HCT116 (cell line): ENCODE data around the gene ALDH3A2. TPM values are rescaled to one million over a fixed set of nuclear protein-coding genes. Genes with fewer than 3 reads are reported as not detected.

Experiments used
- ATAC-seq: fragments of 200-7000 bp; cut with Tn5 transposase; 2 replicates; pipeline ENCODE4 v1.9.1; 2020; ENCODE audit warnings: mild to moderate bottlenecking, moderate library complexity
- BruUV-seq: library from RNA; stranded (reverse); fragments of 400-500 nt; replicated peaks from 2 replicates; lab custom pipeline; 2021; lab: Mats Ljungman, UMichigan
- CTCF ChIA-PET: fragments of 300-600 bp; sonication (Branson Sonifier 250); formaldehyde crosslinking; loops from one replicate; lab custom pipeline; 2021; ENCODE audit warnings: antibody characterized with exemption; lab: Charles Lee
- POLR2A ChIA-PET: fragments of 300-600, 350-600 bp; sonication (Branson Sonifier 250); formaldehyde crosslinking; loops from one replicate; lab custom pipeline; 2021; ENCODE audit warnings: antibody characterized with exemption; lab: Charles Lee
- RAD21 ChIA-PET, 2 experiments: fragments of 300-600 bp; sonication (Branson Sonifier 250); formaldehyde crosslinking; loops; one replicate each; lab custom pipeline; 2023; ENCODE audit warnings: low total read pairs in 2 of 2; ENCODE audit not compliant: uncharacterized antibody in 2 of 2, unreplicated experiment in 2 of 2, low non-redundant PET in 1 of 2; lab: Charles Lee
- DNase-seq: peaks from one replicate; pipeline ENCODE4 v3.0.0-alpha.2; 2010; ENCODE audit warnings: low read depth, low spot score
- H2AFZ ChIP-seq: fragments of 200-600 bp; shearing (Covaris generic), sonication (generic); 2 replicates; pipeline ENCODE4 v1.6.1; 2017; ENCODE audit warnings: low read depth, mixed run types, mixed read lengths, antibody characterized with exemption, low read length; ENCODE audit not compliant: poor library complexity, severe bottlenecking
- H3K27ac ChIP-seq: 2 replicates; pipeline ENCODE4 v1.5.1; 2012; ENCODE audit warnings: low read depth, low read length
- H3K27me3 ChIP-seq: fragments of 200-600 bp; sonication (generic); 2 replicates; pipeline ENCODE4 v1.6.1; 2016; ENCODE audit warnings: mixed run types, low read length, mixed read lengths; ENCODE audit not compliant: insufficient read depth
- H3K36me3 ChIP-seq, 2 experiments: fragments of 200-500 bp in 1 of 2; fragments of 200-600 bp in 1 of 2; sonication (Bioruptor generic) in 1 of 2; sonication (generic) in 1 of 2; 2 replicates each; pipeline versions ENCODE4 v1.5.1 to v1.6.1; 2014 to 2016; ENCODE audit warnings: low read length in 2 of 2, inconsistent platforms in 1 of 2, mixed read lengths in 1 of 2, mixed run types in 1 of 2; ENCODE audit not compliant: insufficient read depth in 2 of 2, control insufficient read depth in 1 of 2
- H3K4me1 ChIP-seq, 2 experiments: fragments of 200-600 bp in 1 of 2; sonication (generic) in 1 of 2; 2 replicates each; pipeline versions ENCODE4 v1.5.1 to v1.6.1; 2012 to 2017; ENCODE audit warnings: low read length in 2 of 2, inconsistent platforms in 1 of 2, mild to moderate bottlenecking in 1 of 2, mixed read lengths in 1 of 2, mixed run types in 1 of 2, moderate library complexity in 1 of 2; ENCODE audit not compliant: insufficient read depth in 2 of 2, control insufficient read depth in 1 of 2
- H3K4me2 ChIP-seq: fragments of 200-600 bp; sonication (generic); 2 replicates; pipeline ENCODE4 v1.6.1; 2017; ENCODE audit warnings: mixed run types, low read length, mixed read lengths
- H3K4me3 ChIP-seq, 2 experiments: fragments of 200-600 bp in 1 of 2; sonication (generic) in 1 of 2; replicated peaks in 1 of 2; 2 replicates each; pipeline ENCODE4 v1.5.1; 2011 to 2016; ENCODE audit warnings: low read length in 2 of 2, control low read depth in 1 of 2, low read depth in 1 of 2, mild to moderate bottlenecking in 1 of 2, mixed read lengths in 1 of 2, mixed run types in 1 of 2
- H3K79me2 ChIP-seq: fragments of 200-600 bp; sonication (generic); 2 replicates; pipeline ENCODE4 v1.6.1; 2017; ENCODE audit warnings: mild to moderate bottlenecking, mixed run types, low read length, moderate library complexity, mixed read lengths; ENCODE audit not compliant: insufficient read depth
- H3K9ac ChIP-seq: fragments of 200-600 bp; sonication (generic); 2 replicates; pipeline ENCODE4 v1.6.1; 2016; ENCODE audit warnings: low read length, mixed read lengths
- H3K9me2 ChIP-seq: fragments of 200-600 bp; sonication (generic), shearing (Covaris generic); 2 replicates; pipeline ENCODE4 v1.6.1; 2017; ENCODE audit warnings: mixed run types, mild to moderate bottlenecking, moderate library complexity; ENCODE audit not compliant: insufficient read depth
- H3K9me3 ChIP-seq, 2 experiments: fragments of 200-500 bp in 1 of 2; fragments of 200-600 bp in 1 of 2; sonication (Bioruptor generic) in 1 of 2; sonication (generic) in 1 of 2; 2 replicates each; pipeline ENCODE4 v1.6.1; 2014 to 2017; ENCODE audit warnings: low read length in 2 of 2, mixed read lengths in 2 of 2, inconsistent platforms in 1 of 2, low read depth in 1 of 2, mild to moderate bottlenecking in 1 of 2, mixed run types in 1 of 2, moderate library complexity in 1 of 2; ENCODE audit not compliant: control insufficient read depth in 1 of 2, insufficient read depth in 1 of 2
- H4K20me1 ChIP-seq: fragments of 200-600 bp; sonication (generic), shearing (Covaris generic); 2 replicates; pipeline ENCODE4 v1.6.1; 2017; ENCODE audit warnings: mixed run types, mild to moderate bottlenecking, moderate library complexity; ENCODE audit not compliant: insufficient read depth
- CEBPB ChIP-seq: IDR thresholded peaks from 2 replicates; pipeline ENCODE4 v1.6.1; 2012; ENCODE audit warnings: low read depth
- RAD21 ChIP-seq: IDR thresholded peaks from 2 replicates; pipeline ENCODE4 v1.6.1; 2012; ENCODE audit warnings: low read depth, mild to moderate bottlenecking
- SRF ChIP-seq: IDR thresholded peaks from 2 replicates; pipeline ENCODE4 v1.6.1; 2012; ENCODE audit warnings: low read depth
- TCF7L2 ChIP-seq: IDR thresholded peaks from 2 replicates; pipeline ENCODE4 v1.7.0; 2011; ENCODE audit warnings: borderline replicate concordance, inconsistent platforms; ENCODE audit not compliant: insufficient read depth, insufficient read length; ENCODE audit errors: extremely low read depth
- ZFX ChIP-seq: fragments of 450-650 bp; IDR thresholded peaks from 2 replicates; pipeline ENCODE4 v1.6.1; 2017
- intact Hi-C: fragments of 100-400 bp; cut with micrococcal nuclease; formaldehyde crosslinking; loops from 2 replicates; pipeline ENCODE4 v1.10.0; 2022
- total RNA-seq: library from RNA; stranded (reverse); gene quantifications from one replicate; pipeline ENCODE4 v1.2.1, GENCODE V29; 2021; ENCODE audit not compliant: unreplicated experiment
- TF ChIP-seq, protein P1 (sequence below), 3 experiments: fragments of 200-600 bp in 1 of 3; sonication (generic) in 1 of 3; IDR thresholded peaks in 2 of 3; conservative IDR thresholded peaks in 1 of 3; 2 replicates each; pipeline ENCODE4 v1.5.1; 2012 to 2017; ENCODE audit warnings: low read depth in 2 of 3, low read length in 2 of 3, antibody characterized with exemption in 1 of 3, borderline replicate concordance in 1 of 3, control low read depth in 1 of 3, mild to moderate bottlenecking in 1 of 3, mixed read lengths in 1 of 3, mixed run types in 1 of 3, moderate library complexity in 1 of 3; ENCODE audit not compliant: insufficient read depth in 1 of 3
- TF ChIP-seq, protein P2 (sequence below): IDR thresholded peaks from 2 replicates; pipeline ENCODE4 v1.6.1; 2011; ENCODE audit warnings: mild to moderate bottlenecking, low read length, moderate library complexity; ENCODE audit not compliant: insufficient replicate concordance; ENCODE audit errors: extremely low read depth

Gene ALDH3A2
- total RNA-seq, 1 experiment from 2014 or later = 86.8 TPM

GRCh38 chr17:19714542-19715411, 66.2 kb downstream of the ALDH3A2 start:
- intact Hi-C loops = no loop called here

More at GRCh38 chr17:19714542-19715411, 66.2 kb downstream of the ALDH3A2 start:
- Histone ChIP-seq H3K36me3 (no peaks in the 10 kb centered on the region), H3K9me2 (no peaks in the 10 kb centered on the region), H3K9ac (no peak overlapping the region), H4K20me1 (no peaks in the 10 kb centered on the region), H3K9me3 (no peaks in the 10 kb centered on the region), H3K79me2 (no peaks in the 10 kb centered on the region), H3K27ac (no peak overlapping the region)
- BruUV-seq = no TSS peak
- CTCF ChIA-PET = interaction anchor here (1.0 to 1.1 kb wide), 2 partner anchors 47 to 168 kb away, joined by 3 to 4 read pairs; no protein-coding TSS in a partner anchor
- TF ChIP-seq, protein P1, sequence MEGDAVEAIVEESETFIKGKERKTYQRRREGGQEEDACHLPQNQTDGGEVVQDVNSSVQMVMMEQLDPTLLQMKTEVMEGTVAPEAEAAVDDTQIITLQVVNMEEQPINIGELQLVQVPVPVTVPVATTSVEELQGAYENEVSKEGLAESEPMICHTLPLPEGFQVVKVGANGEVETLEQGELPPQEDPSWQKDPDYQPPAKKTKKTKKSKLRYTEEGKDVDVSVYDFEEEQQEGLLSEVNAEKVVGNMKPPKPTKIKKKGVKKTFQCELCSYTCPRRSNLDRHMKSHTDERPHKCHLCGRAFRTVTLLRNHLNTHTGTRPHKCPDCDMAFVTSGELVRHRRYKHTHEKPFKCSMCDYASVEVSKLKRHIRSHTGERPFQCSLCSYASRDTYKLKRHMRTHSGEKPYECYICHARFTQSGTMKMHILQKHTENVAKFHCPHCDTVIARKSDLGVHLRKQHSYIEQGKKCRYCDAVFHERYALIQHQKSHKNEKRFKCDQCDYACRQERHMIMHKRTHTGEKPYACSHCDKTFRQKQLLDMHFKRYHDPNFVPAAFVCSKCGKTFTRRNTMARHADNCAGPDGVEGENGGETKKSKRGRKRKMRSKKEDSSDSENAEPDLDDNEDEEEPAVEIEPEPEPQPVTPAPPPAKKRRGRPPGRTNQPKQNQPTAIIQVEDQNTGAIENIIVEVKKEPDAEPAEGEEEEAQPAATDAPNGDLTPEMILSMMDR (IDR thresholded peaks at IDR 0.05 in 2 of 3, conservative IDR thresholded peaks at IDR 0.05 in 1 of 3; ENCODE audit: borderline replicate concordance in 1 of 3, insufficient read depth in 1 of 3, low read depth in 2 of 3, low read length in 2 of 3) = no peak
- TF ChIP-seq SRF (no peak), RAD21 (peak; percentile 39; the same call in 1 of the 2 replicates), ZFX (no peak), CEBPB (no peak), TCF7L2 (peak; percentile 67)
- TF ChIP-seq, protein P2, sequence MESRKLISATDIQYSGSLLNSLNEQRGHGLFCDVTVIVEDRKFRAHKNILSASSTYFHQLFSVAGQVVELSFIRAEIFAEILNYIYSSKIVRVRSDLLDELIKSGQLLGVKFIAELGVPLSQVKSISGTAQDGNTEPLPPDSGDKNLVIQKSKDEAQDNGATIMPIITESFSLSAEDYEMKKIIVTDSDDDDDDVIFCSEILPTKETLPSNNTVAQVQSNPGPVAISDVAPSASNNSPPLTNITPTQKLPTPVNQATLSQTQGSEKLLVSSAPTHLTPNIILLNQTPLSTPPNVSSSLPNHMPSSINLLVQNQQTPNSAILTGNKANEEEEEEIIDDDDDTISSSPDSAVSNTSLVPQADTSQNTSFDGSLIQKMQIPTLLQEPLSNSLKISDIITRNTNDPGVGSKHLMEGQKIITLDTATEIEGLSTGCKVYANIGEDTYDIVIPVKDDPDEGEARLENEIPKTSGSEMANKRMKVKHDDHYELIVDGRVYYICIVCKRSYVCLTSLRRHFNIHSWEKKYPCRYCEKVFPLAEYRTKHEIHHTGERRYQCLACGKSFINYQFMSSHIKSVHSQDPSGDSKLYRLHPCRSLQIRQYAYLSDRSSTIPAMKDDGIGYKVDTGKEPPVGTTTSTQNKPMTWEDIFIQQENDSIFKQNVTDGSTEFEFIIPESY = no peak
- TF ChIP-seq, all 23 proteins: peak for 2
- ATAC-seq = peak; percentile 38; the same call in 1 of the 2 replicates
- H3K4me2 ChIP-seq = no peak overlapping the region
- H2AFZ ChIP-seq = no peak overlapping the region
- DNase-seq = no peak
- no peak overlapping the region for H3K4me3 ChIP-seq
- no peaks in the 10 kb centered on the region for H3K27me3 ChIP-seq
- H3K4me1 ChIP-seq = peaks cover 5 to 19% of the 10 kb centered on the region in 2 experiments; a peak in 3 of 4 replicates
- ChIA-PET RAD21 (no interaction called here), POLR2A (no interaction called here)
